Left ventricle myocardium inferior (tissue), 1 donor: ENCODE measurements around the gene FNDC3B. TPM values are rescaled to one million over a fixed set of nuclear protein-coding genes. Genes with fewer than 3 reads are reported as not detected.

ENCODE experiments used
- DNase-seq: peaks from one replicate; pipeline ENCODE4 v3.0.0-alpha.2; 2020
- H3K27ac ChIP-seq: fragments of 200-600 bp; replicated peaks from 2 replicates; pipeline ENCODE4 v1.8.0; 2021
- H3K27me3 ChIP-seq: fragments of 200-600 bp; 2 replicates; pipeline ENCODE4 v1.8.0; 2021; ENCODE audit warnings: low read depth
- H3K36me3 ChIP-seq: fragments of 200-600 bp; 2 replicates; pipeline ENCODE4 v1.8.0; 2021
- H3K4me1 ChIP-seq: fragments of 200-600 bp; 2 replicates; pipeline ENCODE4 v1.8.0; 2021
- H3K4me3 ChIP-seq: fragments of 200-600 bp; 2 replicates; pipeline ENCODE4 v1.8.0; 2021; ENCODE audit warnings: mild to moderate bottlenecking, moderate library complexity
- H3K9me3 ChIP-seq: fragments of 200-600 bp; replicated peaks from 2 replicates; pipeline ENCODE4 v1.8.0; 2021
- CTCF ChIP-seq: fragments of 200-600 bp; IDR thresholded peaks from 2 replicates; pipeline ENCODE4 v1.8.0; 2021; ENCODE audit warnings: antibody characterized with exemption, mild to moderate bottlenecking, borderline replicate concordance
- intact Hi-C: fragments of 100-400 bp; cut with micrococcal nuclease; formaldehyde crosslinking; loops from one replicate; pipeline ENCODE4 v1.11.0; 2022
- total RNA-seq: library from RNA; stranded (reverse); fragmentation: NEBNext Ultra II Directional; extraction: Animal tissue kit (Norgen Biotek cat#: 25700); gene quantifications from one replicate; pipeline ENCODE4 v1.2.1, GENCODE V29; 2021
- donor health status: DM: no; HTN: yes; CAD: no; lungs with severe emphysema.

FNDC3B gene
- total RNA-seq, 1 donor from 2014 or later: 75.7 TPM

DNA sequence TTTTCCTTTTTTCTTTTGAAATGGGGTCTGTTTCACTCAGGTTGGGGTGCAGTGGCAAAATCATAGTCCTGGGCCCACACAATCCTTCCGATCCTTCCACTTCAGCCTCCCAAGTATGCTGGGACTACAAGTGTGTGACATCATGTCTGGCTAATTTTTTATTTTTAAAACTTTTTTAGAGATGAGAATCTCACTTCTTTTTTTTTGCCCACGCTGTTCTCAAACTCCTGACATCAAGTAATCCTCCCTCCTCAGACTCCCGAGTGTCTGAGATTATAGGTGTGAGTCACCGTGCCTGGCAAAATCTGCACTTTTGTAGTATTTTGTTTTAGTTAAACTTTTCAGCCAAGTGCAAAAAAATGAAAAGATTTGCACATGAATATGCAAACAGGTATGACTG, 171.0 kb downstream of the FNDC3B start:
- H3K4me1 ChIP-seq: peaks cover 66% of the 10 kb centered on the region

DNA sequence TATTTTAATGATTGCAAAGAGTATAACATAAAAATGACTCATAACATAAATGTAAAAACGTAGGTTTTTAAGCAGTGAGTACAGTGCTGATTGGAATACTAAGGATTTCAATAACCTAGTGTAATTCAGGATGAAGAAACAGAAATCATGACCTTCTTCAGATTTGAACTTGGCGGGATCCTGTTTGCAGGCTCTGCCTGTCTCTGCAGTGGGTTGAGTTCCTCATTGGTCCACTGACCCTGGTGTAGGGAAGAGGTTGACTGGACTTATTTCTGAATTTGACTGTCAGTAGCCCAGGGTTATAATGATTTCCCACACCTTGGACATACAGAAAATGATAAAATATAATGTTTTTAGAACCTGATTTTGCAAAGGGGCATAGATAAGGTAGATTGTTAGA, 171.7 kb downstream of the FNDC3B start:
- intact Hi-C loops: no loop called here
- TF ChIP-seq CTCF: no peak
- Histone ChIP-seq H3K36me3 (no peaks in the 10 kb centered on the region), H3K4me3 (no peak overlapping the region), H3K27me3 (no peaks in the 10 kb centered on the region), H3K4me1 (peaks cover 67% of the 10 kb centered on the region), H3K9me3 (no peaks in the 10 kb centered on the region), H3K27ac (peak overlapping the region; percentile 16)
- no peak for DNase-seq

More for the DNA sequence above, 171.0 kb downstream of the FNDC3B start:
- Histone ChIP-seq H3K27me3 (no peaks in the 10 kb centered on the region), H3K9me3 (no peaks in the 10 kb centered on the region), H3K36me3 (no peaks in the 10 kb centered on the region), H3K4me3 (no peak overlapping the region), H3K27ac (peak overlapping the region; percentile 68)
- DNase-seq: no peak
- TF ChIP-seq CTCF: no peak
- intact Hi-C loops: no loop called here

GRCh38 chr3:172213200-172213599, 173.8 kb downstream of the FNDC3B start:
- peak overlapping the region; percentile 16 for H3K27ac ChIP-seq
- intact Hi-C loops: no loop called here
- TF ChIP-seq CTCF: no peak
- no peak for DNase-seq
- H3K27me3 ChIP-seq: no peaks in the 10 kb centered on the region
- no peak overlapping the region for H3K4me3 ChIP-seq
- no peaks in the 10 kb centered on the region for H3K36me3 ChIP-seq
- peaks cover 88% of the 10 kb centered on the region for H3K4me1 ChIP-seq
- no peaks in the 10 kb centered on the region for H3K9me3 ChIP-seq

DNA sequence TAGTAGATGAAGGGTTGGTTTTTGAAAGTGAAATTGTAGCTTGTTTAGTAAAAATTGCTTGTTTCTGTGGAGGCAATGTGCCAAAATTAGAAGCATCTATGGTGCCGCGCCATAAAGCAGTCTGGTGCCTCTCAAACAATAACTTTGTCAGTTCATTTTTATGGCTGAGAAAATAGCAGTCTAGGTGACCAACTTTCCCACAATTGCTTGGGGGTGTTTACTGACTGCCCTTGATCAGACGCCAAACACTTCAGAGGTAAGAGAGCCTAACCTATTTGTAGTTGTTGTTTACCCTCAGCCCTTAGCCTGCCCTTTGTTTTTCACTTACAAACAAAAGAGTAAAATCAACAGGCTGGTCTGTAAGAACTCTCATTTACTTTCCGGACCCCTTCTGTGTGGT, 174.5 kb downstream of the FNDC3B start:
- Histone ChIP-seq H3K36me3 (no peaks in the 10 kb centered on the region), H3K4me1 (peaks cover 90% of the 10 kb centered on the region), H3K9me3 (no peaks in the 10 kb centered on the region), H3K4me3 (no peak overlapping the region), H3K27ac (peak overlapping the region; percentile 16), H3K27me3 (no peaks in the 10 kb centered on the region)
- intact Hi-C loops: no loop called here
- no peak for DNase-seq
- no peak for TF ChIP-seq CTCF

DNA sequence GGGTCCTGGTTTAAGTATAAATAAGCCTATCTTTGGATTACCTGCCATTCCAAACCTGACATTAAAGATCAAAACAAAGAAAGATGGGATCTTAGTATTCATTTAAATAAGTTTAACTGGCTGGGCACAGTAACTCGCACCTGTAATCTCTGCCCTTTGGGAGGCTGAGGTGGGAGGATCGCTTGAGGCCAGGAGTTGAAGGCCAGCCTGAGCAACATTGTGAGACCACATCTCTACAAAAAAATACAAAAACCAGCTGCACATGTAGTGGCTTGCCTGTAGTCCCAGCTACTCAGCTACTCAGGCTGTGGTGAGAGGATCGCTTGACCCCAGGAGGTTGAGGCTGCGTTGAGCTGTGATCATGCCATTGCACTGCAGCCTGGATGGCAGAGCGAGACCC, 176.9 kb downstream of the FNDC3B start:
- intact Hi-C loops: no loop called here
- no peak for TF ChIP-seq CTCF
- H3K36me3 ChIP-seq: no peaks in the 10 kb centered on the region
- H3K4me3 ChIP-seq: no peak overlapping the region
- H3K4me1 ChIP-seq: peaks cover 84% of the 10 kb centered on the region
- H3K27me3 ChIP-seq: no peaks in the 10 kb centered on the region
- no peak for DNase-seq
- no peak overlapping the region for H3K27ac ChIP-seq
- H3K9me3 ChIP-seq: no peaks in the 10 kb centered on the region

DNA sequence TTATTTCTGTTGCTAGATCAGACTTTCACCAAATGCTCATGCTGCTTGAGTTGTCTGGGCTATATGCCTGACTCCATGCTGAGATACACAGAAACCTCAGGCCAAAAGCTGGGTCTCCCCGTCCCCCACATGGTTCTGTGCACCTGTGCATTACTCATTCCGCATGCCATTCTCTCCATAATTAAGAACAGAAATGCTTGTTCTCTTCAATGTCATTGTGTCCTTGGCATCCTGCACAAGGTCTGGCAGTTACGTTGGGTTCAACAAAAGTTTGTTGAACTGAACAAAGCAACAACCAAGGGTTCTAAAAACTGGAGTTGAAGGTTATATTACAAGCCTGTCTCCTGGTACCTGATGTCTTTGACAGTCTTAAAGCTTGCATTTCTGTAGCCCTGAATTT, 177.5 kb downstream of the FNDC3B start:
- Histone ChIP-seq H3K36me3 (no peaks in the 10 kb centered on the region), H3K27ac (no peak overlapping the region), H3K27me3 (no peaks in the 10 kb centered on the region), H3K4me1 (peaks cover 84% of the 10 kb centered on the region), H3K9me3 (no peaks in the 10 kb centered on the region), H3K4me3 (no peak overlapping the region)
- intact Hi-C loops: no loop called here
- no peak for DNase-seq
- no peak for TF ChIP-seq CTCF
